Activated CD4-positive, alpha-beta T cell treated with anti-CD3 and anti-CD28 coated beads, Interleukin-2, amount 50 U/mL, for 16 hours (primary cell): Measurements from ENCODE around the gene KLHL15.
"Not testable (repeated sequence)": the region's sequence is repeated elsewhere in the genome, so short reads cannot be mapped to it uniquely, and the experiment has no call there.

Source experiments
- DNase-seq: peaks from one replicate; pipeline ENCODE4 v3.0.0-alpha.2; 2020

The KLHL15 gene, protein sequence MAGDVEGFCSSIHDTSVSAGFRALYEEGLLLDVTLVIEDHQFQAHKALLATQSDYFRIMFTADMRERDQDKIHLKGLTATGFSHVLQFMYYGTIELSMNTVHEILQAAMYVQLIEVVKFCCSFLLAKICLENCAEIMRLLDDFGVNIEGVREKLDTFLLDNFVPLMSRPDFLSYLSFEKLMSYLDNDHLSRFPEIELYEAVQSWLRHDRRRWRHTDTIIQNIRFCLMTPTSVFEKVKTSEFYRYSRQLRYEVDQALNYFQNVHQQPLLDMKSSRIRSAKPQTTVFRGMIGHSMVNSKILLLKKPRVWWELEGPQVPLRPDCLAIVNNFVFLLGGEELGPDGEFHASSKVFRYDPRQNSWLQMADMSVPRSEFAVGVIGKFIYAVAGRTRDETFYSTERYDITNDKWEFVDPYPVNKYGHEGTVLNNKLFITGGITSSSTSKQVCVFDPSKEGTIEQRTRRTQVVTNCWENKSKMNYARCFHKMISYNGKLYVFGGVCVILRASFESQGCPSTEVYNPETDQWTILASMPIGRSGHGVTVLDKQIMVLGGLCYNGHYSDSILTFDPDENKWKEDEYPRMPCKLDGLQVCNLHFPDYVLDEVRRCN

DNA sequence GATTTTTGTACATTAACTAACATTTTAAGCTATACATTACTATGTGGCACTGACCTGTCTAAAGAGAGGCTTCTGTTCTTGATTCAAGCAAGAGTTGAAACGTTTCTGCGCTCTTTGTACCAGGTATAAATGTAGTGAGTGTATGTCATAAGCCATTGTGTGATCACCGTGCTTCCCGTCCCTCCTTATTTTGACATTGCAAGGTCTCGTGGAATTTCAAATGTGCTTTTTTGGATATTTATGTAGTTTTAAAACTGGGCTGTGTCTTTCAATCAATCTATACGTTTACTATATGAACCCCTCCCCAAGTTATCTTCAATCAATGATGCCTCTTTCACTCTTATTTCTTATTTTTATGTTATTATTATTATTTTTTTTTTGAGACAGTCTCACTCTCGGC, at the start of gene KLHL15:
TSS of gene KLHL15 (minus strand) at position 101 of the 400 bp plus-strand sequence. CDS start 20,493 bp downstream, outside the sequence.
- no peak for DNase-seq

DNA sequence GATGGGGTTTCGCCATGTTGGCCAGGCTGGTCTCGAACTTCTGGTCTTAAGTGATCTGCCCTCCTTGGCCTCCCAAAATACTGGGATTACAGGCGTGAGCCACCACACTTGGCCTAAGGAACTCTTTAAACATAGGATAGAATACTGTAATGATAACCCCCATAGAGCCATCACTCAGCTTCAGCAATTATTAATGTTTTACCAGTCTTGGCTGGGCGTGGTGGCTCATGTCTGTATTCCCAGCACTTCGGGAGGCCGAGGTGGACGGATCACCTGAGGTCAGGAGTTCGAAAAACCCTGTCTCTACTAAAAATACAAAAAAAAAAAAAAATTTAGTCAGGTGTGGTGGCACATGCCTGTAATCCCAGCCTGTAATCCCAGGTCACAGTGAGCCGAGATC, 42.9 kb upstream of the KLHL15 start:
- DNase-seq, result no peak

DNA sequence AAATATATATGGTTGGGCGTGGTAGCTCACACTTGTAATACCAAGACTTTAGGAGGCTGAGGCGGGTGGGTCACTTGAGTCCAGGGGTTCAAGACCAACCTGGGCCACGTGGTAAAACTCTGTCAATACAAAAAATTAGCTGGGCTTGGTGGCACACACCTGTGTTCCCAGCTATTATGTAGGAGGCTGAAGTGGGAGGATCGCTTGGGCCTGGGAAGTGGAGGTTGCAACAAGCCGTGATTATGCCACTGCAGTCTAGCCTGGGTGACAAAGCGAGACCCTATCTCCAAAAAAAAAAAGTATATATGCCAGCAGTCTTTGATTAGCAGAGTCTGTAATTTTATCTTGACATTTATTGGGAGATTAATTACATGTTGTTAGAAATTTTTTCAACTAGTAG, 36.5 kb upstream of the KLHL15 start:
- no peak for DNase-seq

DNA sequence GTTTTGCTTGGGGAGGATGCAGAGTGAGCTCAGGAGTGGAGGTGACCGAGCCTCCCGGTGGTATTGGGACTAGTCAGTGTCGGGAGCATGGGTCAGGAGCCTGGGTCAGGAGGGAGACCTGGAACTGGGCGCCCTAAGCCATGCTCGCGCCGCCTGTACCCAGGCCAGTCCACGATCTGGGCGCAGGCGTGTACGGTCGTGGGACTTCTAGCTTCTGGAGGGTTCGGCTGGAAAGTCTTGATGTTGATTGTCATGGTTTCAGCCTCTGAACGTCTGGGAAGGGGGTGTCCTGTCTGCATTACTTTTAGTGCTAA, 28.0 kb upstream of the KLHL15 start:
- no peak for DNase-seq

DNA sequence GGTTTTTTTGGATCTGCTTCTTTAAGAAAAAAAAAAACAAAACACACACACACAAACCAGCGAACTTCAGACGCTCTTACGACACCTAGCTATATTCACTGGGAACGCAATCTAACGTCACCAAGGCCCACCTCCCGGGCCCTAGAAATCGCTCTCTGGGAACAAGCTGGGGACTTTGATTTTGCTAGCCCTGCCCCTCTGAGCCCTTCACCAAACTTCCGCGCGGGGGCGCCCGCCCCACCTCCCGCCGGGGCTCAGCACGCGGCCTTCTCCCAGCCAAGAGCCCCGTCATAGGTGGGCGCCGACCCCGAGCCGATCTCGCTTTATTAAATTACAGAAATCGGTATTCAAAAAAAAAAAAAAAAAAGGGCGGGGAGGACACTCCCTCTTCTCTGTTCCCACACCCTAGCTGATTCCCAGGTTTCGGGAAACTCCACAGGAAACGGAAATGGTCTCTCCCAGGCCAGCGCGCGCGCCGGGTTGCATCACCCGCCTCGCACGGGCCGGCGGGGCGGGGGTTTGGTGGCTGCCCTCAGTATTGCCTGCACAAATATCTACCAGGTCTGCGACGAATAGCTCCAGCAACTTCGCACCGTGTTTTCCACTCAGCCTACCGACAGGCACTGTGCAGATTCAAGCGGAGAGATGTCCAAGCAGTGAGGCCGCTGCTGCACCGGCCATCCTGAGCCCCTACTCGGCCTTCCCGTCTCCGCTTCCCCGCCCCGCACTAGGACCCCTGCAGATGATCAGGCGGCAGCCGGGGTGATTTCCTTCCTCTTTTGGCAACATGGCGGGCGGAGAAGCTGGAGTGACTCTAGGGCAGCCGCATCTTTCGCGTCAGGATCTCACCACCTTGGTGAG, 27.4 kb upstream of the KLHL15 start, which contains the start of gene EIF2S3:
TSS of gene EIF2S3 (plus strand) at position 775 of the 861 bp plus-strand sequence. CDS start at position 788, 13 bp downstream.
- DNase-seq, result peak; percentile 94

DNA sequence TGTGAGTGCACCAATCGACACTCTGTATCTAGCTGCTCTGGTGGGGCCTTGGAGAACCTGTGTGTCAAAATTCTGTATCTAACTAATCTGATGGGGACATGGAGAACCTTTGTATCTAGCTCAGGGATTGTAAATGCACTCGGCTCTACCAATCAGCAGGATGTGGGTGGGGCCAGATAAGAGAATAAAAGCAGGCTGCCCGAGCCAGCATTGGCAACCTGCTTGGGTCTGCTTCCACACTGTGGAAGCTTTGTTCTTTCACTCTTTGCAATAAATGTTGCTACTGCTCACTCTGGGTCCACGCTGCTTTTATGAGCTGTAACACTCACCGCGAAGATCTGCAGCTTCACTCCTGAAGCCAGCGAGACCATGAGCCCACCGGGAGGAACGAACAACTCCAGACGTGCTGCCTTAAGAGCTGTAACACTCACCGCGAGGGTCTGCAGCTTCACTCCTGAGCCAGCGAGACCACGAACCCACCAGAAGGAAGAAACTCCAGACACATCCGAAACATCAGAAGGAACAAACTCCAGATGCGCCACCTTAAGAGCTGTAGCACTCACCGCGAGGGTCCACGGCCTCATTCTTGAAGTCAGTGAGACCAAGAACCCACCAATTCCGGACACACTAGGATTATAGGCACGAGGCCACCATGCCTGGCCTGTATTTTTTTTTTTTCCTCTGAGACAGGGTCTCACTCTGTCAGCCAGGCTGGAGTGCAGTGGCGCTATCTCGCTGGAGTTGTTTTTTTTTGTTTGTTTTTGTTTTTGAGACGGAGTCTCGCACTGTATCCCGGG, 23.7 kb upstream of the KLHL15 start:
- not testable (repeated sequence) for DNase-seq

DNA sequence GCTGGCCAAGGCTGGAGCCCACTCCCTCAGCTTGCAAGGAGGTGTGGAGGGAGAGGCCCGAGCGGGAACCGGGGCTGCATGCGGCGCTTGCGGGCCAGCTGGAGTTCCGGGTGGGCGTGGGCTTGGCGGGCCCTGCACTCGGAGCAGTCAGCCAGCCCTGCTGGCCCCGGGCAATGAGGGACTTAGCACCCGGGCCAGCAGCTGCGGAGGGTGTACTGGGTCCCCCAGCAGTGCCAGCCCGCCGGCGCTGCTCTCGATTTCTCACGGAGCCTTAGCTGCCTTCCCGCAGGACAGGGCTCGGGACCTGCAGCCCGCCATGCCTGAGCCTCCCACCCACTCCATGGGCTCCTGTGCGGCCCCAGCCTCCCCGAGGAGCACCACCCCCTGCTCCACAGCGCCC, 22.7 kb upstream of the KLHL15 start:
- not testable (repeated sequence) for DNase-seq

DNA sequence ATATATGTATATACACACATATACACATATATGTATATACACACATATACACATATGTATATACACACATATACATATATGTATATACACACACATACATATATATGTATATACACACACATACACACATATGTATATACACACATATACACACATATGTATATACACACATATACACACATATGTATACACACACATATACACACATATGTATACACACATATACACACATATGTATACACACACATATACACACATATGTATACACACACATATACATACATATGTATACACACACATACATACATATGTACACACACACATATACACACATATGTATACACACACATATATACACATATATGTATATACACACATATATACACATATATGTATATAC, 19.1 kb upstream of the KLHL15 start:
- not testable (repeated sequence) for DNase-seq

DNA sequence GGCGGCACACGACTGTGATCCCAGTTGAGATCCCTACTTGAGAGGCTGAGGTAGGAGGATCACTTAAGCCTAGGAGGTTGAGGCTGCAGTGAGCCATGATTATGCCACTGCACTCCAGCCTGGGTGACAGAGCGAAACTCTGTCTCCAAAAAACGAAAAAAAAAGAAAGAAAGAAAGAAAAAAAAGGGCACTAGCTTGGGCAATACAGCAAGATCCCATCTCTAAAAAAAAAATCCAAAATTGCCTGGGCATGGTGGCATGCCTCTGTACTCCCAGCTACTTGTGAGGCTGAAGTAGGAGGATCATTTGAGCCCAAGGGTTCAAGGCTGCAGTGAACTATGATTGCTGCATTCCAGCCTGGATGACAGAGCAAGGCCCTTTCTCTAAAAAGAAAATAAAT, 10.7 kb upstream of the KLHL15 start:
- DNase-seq, result no peak

DNA sequence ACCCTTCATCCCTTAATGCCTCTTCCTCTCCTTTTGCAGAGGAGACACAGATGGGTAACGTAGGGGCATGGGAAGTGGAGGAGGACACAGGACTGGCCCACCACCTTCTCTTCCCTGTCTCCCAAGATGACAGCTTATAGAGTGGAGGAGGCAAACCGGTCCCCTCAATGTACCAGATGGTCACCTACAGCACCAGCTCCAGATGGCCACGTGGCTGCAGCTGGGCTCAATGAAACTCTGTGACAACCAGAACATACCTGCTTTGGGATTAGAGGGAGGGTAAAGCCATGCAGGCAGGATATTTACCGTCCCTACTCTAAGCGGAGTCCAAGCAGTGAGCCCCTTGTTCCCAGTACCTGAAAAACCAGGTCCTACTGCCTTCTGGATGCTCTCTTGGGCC, 7.5 kb upstream of the KLHL15 start:
- no peak for DNase-seq

DNA sequence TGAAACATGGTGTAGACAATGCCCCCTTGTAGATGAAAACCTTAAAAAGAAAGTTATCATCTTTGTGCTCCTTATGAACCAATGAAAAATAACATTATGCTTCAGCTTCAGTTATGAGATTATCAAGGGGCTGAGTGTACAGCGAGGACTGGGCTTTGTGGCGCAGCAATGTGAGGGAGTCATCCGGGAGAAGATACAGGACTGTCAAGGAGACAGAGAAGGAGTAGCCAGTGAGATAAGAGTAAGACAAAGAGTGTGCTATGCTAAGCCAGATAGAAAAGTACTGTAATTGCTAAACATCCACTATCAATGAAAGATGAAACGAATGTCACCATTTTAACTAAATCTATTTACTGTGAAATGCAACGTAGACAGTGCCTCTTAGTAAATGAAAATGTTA, 3.6 kb upstream of the KLHL15 start:
- no peak for DNase-seq

DNA sequence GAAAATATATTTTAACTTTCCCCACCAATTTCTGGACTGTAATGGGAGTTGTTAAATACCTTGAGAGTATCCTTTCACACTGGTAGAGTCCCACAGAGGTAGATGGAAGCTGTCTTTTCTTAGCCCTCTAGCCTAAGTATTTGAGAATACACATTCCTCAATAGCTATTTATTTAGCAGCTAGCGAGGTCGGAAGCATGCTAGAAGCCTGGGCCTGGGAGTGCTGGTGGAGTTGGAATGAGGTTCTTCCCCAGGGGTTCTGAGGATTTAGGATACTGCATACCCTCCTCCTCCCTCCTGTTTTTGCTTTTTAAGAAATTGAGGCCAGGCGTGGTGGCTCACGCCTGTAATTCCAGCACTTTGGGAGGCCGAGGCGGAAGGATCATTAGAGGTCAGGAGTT, 999 bp upstream of the KLHL15 start:
- no peak for DNase-seq

DNA sequence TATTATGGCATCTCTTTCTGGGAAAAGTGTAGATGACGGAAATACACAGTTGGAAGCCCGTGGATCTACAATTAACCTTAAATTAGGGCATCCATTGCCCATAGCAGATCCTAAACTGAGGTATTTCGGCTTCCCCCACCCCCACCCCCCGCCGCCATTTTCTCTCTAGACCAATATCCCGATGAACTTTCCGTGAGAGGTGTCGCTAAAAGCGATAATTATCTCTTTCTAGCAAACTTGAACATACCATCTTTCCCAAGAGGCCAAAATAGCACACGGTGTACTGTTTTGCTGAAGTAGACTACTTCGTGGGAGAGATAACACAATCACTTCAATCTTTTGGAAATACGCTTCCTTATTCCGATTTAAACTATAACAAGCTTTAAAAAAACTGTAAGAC, 554 bp downstream of the KLHL15 start:
- no peak for DNase-seq

DNA sequence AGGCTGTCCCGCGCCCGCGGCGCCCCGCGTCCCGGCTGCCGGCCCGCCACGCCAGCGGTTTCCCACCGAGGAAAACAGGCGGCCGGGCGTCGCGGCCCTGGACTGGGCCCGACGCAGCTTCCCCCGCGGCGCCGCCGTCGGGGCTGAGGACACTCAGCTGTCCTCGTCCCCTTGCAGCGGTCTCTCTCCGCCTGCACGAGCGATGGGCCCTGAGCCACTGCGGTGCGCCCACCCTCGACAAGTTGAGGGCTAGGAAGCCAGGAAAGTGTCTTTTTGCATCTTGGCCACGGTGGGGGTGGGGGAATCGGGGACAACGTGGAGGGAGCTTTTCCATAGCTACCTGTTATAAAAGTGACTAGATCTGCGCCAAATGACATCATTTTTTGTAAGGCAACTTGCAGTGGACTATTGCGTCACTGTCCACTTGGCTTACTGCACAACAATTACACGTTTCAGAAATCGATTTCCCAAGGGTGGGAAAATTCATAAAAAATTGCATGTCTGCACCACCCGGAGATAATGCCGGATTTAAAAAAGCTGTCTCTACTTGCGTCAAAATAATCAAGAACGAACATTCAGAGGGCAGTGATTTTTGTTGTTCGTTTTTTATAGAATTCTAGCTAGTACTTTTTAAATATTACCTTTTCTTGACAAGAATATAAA, 1.1 kb downstream of the KLHL15 start:
- DNase-seq, result peak; percentile 23

DNA sequence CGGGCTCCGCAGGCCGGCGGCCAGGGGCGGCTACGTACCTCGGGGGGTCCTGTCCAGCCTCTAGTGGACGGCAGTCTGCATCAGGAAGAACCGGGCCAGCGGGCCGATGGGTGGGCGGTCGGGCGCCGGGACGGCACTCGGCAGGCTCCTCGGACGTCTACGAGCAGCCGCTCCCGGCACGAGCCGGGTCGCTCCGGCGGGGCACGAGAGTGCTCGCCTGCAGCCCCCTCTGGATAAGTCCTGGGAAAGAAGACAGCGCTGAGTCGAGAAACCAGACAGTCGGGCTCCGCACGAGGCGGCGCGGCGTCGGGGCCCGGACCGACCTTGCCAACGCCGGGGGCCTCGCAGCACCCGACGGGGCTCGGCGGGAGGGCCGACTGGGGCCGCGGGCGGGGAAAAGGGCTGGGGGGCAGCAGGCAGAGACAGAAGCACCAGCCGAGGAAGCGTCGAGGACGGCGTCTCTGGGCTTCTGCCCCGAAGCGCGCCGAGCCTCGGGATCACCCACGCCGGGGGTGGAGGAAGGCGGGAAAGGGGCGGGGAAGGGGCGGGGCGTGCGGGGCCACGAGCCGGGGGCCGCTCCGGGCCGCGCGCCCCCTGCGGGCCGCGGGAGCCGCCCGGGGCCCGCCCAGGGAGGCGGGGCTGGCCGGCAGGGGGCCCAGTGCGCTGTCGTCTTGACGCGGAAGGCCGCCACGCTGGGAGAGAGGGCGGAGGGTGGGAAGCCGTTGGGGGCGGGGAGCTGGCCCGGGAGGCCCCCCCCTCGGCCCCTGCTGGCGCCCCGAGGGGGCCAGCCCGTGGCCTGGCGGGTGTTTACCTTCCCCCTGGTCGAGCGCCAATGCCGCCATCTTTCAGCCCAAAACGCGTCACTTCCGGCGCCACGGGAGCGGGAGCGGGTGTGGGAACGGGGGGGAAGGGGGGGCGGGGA, 1.9 kb downstream of the KLHL15 start:
- peak; percentile 89 for DNase-seq

DNA sequence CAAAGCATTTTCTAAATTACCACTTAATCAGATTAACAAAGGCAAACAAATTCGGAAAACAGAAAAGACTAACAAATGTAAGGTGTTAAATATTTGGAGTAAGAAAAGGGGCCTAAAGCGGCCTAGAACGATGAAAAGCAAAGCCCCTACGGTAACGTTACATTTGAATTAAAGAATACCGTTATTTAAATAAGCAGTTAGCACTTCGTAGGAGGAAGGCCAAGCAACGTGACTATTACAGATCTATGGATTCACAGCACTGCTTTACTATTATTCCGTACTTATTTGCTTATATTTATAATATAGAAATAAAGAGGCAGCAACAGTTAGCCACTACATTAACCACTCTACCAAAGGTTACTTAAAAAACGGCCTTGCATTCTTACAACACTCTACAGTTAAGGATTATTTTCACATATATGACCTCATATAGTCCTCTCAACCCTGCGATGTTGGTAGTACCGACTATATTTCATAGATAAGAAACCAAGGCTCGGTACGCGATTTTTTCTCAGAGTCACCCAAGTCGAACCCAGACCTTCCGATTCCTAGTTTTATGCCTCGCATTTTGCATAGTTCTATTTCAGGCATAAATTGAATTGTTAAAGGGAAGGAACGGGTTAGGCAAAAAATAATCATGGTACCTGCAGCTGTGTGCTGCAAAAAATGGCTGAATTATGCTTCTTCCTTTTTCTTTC, 2.9 kb downstream of the KLHL15 start:
- no peak for DNase-seq

DNA sequence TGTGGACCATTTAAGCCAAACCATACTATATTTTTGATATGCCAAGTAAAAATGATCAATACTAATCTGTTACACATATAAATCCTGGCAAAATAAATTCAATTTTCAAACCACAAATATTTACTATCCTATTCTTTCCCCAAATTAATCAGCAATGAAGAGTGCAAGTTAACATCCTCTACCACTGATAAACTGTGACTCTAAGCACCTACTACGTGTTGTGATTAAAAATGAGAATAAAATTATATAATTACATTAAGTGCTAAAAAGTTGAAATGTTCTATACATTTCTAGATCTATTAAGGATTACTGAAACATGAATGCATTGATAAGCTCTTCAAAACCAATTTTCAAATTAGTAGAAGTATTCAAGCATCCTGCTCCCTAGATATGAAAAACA, 3.4 kb downstream of the KLHL15 start:
- no peak for DNase-seq

DNA sequence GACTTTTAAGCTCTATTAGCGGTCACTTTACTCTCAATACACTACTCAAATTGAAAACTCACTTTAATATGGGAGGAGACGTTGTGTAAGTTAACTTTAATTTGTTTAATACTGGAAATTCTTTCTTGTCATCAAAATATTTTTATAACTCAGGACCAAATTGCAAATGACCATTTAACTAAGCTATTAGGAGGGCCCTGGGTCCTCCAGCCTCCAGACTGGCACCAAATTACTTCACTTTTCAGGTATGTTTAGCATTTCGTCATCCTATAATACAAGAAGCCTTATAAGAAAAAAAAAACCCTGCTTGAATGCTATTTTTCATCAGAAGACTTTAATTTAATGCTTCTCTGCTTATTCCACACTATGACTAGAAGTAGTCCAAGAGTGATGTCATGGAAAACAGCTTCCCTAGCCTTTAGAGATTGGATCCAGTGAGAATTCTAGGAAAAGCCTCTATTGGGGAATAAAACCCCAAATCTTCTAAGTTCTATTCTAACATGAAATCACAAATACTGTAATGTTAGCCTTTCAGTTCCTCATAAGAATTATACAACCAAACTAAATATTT, 6.6 kb downstream of the KLHL15 start:
- no peak for DNase-seq

DNA sequence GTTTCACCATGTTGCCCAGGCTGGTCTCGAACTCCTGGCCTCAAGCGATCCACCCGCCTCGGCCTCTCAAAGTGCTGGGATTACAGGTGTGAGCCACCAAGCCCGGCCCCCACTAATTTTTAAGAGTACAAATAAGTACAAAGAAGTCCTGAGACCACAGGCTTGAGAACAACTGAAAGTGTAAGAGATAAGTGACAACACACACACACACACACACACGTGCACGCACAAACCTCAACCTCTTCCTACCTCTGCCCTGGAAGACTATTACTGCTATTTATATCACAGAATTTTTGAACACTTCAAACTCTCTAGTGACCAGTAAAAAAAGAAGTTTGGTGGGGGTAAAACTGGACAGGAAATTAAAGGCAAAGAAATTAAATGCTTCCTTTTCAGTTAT, 7.5 kb downstream of the KLHL15 start:
- DNase-seq, result no peak

DNA sequence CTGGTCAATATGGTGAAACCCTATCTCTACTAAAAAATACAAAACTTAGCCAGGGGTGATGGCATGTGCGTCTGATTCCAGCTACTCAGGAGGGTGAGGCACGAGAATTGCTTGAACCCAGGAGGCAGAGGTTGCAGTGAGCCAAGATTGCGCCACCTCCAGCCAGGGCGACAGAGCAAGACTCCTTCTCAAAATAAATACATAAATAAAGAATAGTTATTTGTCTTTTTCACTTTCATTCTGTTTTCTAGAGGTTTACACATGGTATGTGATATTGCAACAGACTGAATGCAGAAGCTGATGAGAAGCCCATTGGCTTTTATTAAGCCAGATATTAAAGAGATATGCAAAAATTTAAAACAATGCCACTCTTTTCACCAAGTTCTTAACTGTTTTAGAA, 8.2 kb downstream of the KLHL15 start:
- no peak for DNase-seq
